HG03039 (cell line): Measurements from ENCODE around the gene CENPL.
"Not testable (repeated sequence)": the region's sequence is repeated elsewhere in the genome, so short reads cannot be mapped to it uniquely, and the experiment has no call there.

Source experiments
- ATAC-seq: cut with Tn5 transposase; IDR thresholded peaks from one replicate; pipeline ENCODE4 v1.9.1; 2021; ENCODE audit warnings: mild to moderate bottlenecking, moderate library complexity; ENCODE audit not compliant: unreplicated experiment

Gene CENPL, protein sequence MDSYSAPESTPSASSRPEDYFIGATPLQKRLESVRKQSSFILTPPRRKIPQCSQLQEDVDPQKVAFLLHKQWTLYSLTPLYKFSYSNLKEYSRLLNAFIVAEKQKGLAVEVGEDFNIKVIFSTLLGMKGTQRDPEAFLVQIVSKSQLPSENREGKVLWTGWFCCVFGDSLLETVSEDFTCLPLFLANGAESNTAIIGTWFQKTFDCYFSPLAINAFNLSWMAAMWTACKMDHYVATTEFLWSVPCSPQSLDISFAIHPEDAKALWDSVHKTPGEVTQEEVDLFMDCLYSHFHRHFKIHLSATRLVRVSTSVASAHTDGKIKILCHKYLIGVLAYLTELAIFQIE

DNA sequence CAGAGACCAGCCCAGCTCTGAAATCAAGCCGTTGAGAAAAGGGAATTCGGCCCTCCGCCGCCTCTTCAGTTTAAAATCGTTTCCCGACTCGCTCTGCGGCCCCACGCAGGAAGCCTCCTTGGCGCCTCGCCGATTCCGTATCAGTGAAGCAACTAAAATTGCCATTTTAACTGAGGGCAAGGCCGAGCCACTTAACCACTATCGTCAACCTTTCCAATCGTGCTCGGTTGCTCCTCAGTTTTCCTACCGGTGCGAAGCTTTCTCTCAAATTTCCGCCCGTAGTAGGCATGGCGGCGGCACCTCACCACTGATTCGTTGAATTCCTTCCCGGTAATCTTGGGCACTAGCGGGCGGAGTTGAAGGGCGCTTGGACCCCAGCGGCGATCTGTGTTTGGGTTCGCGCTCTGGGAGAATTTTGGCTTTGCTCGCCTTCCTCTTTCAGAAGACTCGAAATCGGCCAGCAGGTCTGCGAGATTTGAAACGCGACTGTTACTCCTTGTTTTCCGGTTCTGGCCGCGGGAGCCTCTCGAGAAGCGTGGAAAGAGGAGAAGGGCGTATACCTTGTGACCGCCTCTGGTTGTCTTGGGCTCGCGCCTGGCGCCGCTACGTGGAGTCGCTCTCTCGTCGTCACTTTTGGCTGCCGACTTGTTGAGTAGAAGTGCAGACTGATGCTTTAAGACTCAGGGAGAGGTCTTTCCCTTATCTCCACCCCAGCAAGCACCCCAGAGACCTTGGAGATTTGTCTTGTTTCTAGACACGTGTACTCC lies at the start of gene CENPL, which contains the start of gene DARS2:
Gene CENPL (minus strand): TSS at position 569 of the 767 bp plus-strand sequence. CDS start 13,584 bp downstream, outside the sequence.
Gene DARS2 (plus strand): TSS at position 359 of the 767 bp plus-strand sequence. CDS start 557 bp downstream, outside the sequence.
- peak; percentile 78 for ATAC-seq

DNA sequence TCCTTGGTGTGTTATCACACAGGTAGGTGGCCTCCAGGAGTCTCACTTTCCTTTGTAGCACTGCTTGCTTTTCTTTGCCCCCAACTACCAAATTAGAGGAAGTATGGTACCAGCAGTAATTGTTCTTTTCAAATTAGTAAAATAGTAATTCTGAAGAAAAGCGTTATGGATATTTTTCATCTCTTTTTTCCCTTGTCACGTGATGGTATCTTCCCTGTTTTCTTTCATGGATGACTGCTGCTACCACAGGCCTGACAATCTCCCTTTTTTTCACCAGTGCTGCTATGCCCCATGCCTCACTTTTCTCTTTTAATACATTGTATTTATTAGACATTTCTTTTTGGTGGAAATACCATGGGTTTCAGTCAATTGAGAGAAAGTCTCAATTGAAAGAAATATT lies 46.8 kb upstream of the CENPL start:
- ATAC-seq = no peak

DNA sequence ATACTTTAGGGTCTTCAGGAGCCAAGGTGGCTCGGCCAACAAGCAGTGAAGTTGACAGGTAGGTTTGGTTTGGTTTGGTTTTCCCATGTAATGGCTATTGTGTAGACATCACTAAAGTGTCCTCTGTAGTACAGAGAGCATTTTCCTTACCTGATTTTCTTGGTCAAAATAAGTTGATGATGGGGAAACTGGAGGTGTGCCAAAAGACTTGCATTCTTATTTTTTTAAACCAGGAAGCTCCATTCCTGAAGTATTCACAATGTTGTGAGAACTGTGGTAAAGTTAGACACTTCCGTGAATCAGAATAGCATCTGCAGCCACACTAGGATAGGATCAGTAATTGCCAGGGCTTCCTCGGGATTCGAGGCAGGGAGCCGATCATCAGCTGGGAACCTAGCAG lies 46.4 kb upstream of the CENPL start:
- ATAC-seq = no peak

DNA sequence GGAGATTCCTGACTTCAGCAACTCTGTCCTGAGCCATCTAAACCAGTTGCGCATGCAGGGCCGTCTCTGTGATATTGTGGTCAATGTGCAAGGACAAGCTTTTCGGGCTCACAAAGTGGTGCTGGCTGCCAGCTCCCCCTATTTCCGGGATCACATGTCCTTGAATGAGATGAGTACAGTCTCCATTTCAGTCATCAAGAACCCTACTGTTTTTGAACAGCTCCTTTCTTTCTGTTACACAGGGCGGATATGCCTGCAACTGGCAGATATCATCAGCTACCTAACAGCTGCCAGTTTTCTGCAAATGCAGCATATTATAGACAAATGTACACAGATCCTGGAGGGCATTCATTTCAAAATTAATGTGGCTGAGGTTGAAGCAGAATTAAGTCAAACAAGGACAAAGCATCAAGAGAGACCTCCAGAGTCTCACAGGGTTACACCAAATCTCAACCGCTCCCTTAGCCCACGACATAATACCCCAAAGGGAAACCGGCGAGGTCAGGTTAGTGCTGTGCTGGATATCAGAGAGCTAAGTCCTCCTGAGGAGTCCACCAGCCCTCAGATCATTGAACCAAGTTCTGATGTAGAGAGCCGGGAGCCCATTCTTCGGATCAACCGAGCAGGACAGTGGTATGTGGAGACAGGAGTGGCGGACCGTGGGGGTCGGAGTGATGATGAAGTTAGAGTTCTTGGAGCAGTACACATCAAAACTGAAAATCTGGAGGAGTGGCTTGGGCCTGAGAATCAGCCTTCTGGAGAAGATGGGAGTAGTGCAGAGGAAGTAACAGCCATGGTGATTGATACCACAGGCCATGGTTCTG lies 45.8 kb upstream of the CENPL start:
- no peak for ATAC-seq

DNA sequence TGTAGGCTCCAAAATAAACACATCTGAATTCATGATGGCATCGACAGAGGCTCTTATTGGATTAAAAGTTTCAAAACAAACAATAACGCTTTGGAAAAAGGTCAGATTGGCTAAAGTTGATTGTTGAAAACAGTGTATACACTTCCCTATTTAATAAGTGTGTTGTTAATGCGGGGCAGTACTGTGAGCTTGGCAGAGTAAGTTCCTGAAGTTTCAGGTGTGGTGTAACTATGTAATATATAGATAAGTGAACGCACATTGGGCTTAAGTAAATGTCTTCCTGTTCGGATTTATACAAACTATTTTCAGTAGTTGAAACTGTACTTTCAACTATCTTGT lies 44.3 kb upstream of the CENPL start:
- no peak for ATAC-seq

DNA sequence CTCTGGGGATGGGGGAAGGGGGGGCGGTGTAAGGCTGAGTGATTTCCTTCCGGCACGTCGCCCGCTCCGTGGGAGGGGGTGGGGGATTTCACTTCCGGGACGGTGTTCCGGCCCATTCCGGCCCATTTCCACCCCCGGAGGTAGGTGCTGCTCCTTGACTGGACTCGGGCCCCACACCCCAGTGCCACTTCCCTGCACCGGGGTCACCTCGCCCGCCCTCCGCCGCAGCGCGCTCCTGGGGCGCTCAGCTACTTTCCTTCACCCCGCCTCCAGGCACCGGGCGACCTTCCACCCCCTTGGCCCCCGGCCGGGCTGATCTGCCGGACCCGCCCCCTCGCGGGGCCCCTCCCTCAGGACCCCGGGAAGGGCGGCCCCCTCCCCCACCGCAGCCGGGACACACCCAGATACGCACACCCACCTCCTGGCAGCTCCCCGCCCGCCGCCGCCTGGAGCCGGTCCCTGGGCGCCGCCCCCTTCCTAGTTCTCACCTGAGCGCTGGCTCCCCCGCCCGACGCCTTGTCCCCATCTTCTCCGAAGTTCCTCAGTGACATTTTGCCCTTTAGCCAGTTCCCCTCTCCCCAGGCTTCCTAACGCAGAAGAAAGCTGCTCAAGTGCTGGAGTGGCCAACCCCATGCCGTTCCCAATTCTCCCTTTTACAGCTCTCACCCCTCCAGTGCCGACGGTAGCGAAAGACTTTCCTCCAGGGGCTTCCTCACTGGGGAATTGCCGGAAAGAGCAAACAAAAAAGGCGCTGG lies 43.8 kb upstream of the CENPL start, which contains the start of gene ZBTB37:
Gene ZBTB37 (plus strand): TSS at position 115 of the 755 bp plus-strand sequence. CDS start 1,846 bp downstream, outside the sequence.
- ATAC-seq = peak; percentile 47

DNA sequence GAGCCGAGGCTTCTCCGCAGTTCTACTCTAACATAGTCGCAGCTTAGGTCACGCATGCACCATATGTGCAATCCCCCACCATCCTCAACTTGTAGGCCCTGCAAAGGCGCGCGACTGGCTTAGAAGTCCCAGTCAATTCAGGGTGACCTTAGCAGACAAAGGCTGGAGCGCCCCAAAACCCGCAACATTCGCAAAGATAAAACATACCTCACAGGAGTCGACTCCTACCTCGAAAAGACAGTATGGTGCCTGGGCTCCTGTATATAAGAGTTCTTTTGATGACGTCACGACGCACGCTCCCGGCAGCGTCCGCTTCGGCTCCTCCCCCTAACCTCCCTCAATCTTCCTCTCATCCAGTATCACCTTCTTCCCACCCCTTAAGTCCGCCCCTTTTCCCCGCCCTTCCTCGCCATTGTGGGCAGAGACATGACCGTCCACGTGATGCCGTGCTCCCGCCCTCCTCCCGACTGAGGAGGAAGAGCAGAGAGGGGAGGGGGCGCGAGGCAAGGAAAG lies 43.1 kb upstream of the CENPL start, which contains the start of gene GAS5:
Gene GAS5 (minus strand): TSS at position 237 of the 513 bp plus-strand sequence.
- peak; percentile 65 for ATAC-seq

DNA sequence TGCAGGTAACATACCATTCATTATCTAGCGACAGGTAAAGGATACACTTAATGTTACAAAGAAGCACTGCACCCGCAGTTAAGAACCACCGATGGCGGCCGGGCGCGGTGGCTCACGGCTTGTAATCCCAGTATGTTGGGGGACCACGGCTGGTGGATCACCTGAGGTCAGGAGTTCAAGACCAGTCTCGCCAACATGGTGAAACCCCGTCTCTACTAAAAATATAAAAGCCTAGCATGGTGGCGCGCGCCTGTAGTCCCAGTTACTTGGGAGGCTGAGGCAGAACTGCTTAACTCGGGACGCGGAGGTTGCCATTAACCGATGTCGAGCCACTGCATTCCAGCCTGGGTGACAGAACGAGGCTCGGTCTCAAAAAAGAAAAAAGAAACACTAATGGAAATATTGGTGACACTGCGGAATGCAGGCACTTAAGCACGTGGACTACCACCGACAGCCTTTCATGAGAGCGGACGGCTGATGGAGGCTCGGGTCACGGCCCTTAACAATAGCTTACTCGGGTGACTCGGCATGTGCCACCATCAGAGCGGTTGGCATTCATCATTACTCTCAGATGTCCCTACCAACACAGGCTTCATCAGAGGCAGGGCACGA lies 42.6 kb upstream of the CENPL start:
- no peak for ATAC-seq

DNA sequence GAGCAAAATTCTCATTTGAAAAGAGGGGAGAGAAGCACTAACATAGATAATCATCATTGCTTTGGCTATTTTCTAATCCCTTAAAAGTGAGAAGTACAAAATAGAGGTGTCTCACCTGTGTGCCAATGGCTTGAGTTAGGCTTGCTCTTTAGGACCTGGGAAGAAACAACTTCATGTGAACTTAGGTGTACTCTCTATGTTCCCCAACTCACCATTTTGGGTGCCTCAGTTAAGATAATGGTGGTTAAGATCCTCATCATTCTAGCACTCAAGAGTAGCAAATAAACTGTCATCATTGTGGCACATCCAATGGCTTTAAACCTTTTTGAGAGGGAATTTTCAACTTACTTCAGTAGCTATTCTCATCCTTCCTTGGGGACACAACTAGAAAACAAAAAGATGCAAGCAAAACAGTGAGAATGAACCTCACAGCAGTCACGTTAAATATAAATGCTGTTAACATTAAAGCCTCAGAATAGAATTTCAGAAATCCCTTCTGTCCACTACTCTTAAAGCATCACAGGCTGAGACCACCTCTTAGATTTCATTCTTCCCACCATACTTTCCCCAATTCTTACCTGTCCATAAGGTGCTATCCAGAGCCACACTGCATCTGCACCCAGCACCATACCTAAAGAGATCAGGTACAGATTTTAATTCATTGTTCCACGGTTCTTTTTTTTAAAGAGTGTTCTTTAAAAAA lies 41.9 kb upstream of the CENPL start:
- no peak for ATAC-seq

DNA sequence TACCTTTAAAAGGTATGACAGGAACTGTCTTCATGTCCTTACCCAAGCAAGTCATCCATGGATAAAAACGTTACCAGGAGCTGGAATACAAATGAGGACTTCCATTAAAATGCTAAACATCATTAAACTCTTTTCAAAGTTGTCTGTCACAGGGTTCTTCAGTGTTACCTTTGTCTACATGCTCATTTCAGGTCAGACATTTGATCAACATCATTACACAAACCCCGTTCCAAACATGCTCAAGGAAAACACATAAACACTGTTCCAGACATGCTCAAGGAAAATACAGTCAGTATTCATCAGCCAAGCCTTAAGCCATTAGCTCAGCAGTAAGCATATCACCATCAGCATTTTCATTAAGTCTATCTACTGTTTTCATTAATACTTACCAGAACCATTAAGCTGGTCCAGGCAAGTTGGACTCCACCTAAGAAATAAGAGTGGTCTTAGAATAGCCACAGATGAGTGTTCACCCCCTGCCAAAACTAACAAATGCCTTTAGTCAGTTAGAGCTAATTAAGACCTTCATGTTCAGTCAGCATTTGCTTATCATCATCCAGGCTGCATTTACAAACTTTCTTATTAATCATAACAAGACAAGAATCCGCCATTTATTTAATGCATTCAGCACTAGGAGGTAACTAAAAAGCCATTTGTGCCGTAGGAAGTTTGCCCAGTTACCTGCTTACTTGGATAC lies 40.9 kb upstream of the CENPL start:
- no peak for ATAC-seq

DNA sequence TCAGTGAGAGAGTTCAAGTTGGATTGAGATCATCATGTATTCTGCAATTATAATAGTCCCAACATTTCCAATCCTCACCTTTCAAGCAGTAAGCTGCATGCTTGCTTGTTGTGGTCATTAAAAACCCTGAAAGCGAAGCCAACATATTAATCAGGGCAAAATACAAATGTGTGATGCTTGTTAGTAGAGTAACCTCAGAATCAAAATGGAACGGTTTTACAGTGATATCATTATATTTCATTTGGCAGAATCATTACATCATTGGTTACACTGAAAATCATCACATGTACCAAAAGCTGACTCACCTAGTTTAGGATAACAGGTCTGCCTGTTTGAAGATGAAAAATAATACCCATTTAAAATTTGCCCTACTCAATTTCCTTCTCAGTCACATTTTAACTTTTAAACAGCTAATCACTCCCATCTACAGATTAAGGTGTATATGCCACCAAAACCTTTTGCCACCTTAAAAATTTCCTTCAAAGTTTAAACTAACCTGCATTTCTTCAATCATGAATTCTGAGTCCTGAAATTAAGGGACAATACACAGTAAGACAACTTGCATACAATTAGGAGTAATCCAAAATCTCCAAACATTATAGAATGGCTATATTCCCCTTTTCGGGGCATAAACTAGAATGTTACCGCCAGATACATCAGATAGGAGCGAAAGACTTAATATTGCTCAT lies 39.6 kb upstream of the CENPL start:
- no peak for ATAC-seq

DNA sequence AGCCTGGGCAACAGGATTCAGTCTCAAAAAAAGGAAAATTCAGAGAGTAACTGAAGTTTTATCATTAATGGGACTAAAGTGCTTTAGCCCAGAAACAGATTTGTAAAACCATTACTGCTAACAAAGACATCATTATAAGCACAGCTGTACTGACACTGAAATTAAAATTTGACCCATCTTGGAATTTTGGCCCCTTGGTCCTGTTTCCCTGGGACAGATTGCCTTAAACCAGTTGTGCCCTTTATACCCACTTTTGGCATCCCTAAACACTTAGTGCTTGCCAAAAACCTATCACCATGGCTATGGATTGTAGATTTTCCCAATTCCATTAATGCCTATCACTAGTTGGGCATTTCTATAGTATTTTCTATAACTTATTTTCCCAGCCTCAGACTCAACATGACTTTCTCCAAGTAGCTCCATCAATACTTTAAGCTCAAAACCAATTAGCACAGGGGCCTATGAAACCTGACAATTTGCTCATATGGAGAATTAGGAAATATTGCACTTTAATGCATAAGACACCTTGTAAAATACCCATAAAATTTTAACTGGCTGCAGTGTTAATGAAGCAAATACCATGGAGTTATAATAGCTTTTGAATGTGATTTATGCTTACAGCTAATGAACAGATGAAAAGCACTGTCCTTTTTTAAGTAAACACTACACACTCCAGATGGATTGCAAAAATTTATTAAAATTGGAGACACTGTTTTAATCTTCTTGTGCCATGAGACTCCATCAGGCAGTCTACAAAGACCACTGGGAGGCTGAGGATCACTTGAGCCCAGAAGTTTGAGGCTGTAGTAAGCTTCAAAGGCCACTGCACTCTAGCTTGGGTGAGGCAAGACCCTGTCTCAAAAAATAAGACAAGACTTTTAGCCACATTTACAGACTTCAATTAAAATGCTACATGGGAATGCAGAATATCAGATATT lies 38.8 kb upstream of the CENPL start:
- ATAC-seq = no peak

DNA sequence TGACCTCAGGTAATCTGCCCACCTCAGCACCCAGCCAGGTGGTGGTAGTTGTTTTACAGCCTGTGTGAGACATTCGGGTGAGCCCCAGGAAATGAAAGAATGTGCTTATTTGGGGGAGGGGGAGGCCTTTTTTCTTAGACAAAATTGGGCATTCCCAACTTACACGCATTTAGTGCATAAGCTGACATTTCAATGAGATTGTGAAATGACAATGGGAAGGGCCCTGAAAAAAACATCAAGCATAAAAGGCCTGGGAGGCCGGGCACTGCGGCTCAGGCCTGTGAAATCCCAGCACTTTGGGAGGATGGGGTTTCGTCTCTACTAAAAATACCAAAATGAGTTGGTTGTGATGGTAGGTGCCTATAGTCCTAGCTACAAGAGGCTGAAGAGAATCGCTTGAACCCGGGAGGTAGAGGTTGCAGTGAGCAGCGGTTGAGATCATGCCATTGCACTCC lies 38.1 kb upstream of the CENPL start:
- no peak for ATAC-seq

DNA sequence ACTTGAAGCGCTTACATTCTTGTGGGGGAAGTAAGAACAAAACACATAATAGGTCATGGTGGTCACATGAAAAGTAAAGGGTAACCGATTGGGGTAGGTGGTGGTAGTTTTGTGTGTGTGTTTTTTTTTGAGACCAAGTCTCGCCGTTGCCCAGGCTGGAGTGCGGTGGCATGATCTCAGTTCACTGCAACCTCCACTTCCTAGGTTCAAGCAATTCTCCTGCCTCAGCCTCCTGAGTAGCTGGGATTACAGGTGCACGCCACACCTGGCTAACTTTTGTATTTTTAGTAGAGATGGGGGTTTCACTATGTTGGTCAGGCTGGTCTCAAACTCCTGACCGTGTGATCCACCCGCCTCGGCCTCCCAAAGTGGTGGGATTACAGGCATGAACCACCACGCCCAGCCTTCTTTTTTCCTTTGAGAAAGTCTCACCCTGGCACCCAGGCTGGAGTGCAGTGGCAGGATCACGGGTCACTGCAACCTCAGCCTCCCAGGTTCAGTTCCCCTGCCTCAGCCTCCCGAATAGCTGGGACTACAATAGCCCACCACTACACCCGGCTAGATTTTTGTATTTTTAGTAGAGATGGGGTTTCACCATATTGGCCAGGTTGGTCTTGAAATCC lies 37.6 kb upstream of the CENPL start:
- ATAC-seq = not testable (repeated sequence)

DNA sequence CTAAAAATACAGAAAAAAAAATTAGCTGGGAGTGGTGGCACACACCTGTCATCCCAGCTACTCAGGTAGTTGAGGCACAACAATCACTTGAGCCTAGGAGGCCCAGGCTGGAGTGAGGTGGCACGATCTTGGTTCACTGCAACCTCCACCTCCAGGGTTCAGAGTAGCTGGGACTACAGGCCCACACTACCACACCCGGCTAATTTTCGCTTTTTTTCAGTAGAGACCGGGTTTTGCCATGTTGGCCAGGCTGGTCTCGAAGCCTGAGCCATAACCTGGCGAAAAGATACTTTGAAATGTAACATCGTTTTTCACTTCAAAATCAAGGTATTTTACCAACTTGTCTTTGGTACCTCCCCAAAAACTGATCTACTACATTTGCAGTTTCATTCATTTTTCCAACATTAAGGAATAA lies 37.1 kb upstream of the CENPL start:
- ATAC-seq = no peak

DNA sequence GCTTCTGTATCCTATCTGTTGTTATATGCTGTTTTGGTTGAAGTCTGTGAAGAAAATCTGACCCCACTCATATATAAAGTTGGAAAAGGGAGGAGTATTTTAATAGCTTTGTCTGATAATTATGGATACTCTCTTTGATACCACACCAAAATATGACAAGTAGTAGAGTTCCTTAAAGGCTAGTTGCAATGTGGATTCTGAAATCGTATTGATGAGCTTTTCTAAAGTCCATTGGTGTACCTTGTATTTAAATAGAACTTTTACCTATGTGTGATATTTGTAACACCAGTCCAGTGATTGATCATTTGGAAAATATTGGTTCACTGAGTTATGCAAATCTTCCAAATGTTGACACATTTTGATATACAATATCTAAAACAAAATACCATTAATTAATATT lies 35.4 kb upstream of the CENPL start:
- no peak for ATAC-seq
